WTC11 (cell line): ENCODE measurements around the gene CFAP299. TPM values are rescaled to one million over a fixed set of nuclear protein-coding genes. Genes with fewer than 3 reads are reported as not detected.

Source experiments
- ATAC-seq: fragments of 200-7000 bp; cut with Tn5 transposase; 2 replicates; pipeline ENCODE4 v1.10.0; 2021; ENCODE audit warnings: mild to moderate bottlenecking, moderate library complexity
- CTCF ChIA-PET: fragments of 300-600 bp; sonication (Branson Sonifier 250); formaldehyde crosslinking; loops from one replicate; lab custom pipeline; 2021; ENCODE audit warnings: antibody characterized with exemption; lab: Charles Lee
- POLR2A ChIA-PET: fragments of 350-600 bp; sonication (Branson Sonifier 250); formaldehyde crosslinking; loops from one replicate; lab custom pipeline; 2021; ENCODE audit warnings: antibody characterized with exemption; lab: Charles Lee
- DNase-seq: peaks from one replicate; pipeline ENCODE4 v3.0.0; 2021; ENCODE audit warnings: low spot score
- H3K27ac Mint-ChIP-seq: 2 replicates; pipeline ENCODE4 v1.8.0; 2021; ENCODE audit warnings: mixed read lengths
- H3K27me3 Mint-ChIP-seq: 2 replicates; pipeline ENCODE4 v1.8.0; 2021; ENCODE audit warnings: low read depth, mild to moderate bottlenecking, moderate library complexity, mixed read lengths
- H3K36me3 Mint-ChIP-seq: 2 replicates; pipeline ENCODE4 v1.8.0; 2021; ENCODE audit warnings: mixed read lengths
- H3K4me1 Mint-ChIP-seq: 2 replicates; pipeline ENCODE4 v1.8.0; 2022; ENCODE audit warnings: mixed read lengths
- H3K4me3 Mint-ChIP-seq: 2 replicates; pipeline ENCODE4 v1.8.0; 2021; ENCODE audit warnings: mild to moderate bottlenecking, moderate library complexity, mixed read lengths
- H3K9me3 Mint-ChIP-seq: 2 replicates; pipeline ENCODE4 v1.8.0; 2021; ENCODE audit warnings: mixed read lengths
- AR ChIP-seq: fragments of 250-450 bp; sonication (Bioruptor Pico); IDR thresholded peaks from 2 replicates; pipeline ENCODE4 v1.9.0; 2021; ENCODE audit warnings: mild to moderate bottlenecking
- ATF1 ChIP-seq: sonication (generic); formaldehyde crosslinking; IDR thresholded peaks from 2 replicates; pipeline ENCODE4 v1.8.1; 2023; ENCODE audit warnings: mild to moderate bottlenecking, moderate library complexity, missing genetic modification reagents
- CBFB ChIP-seq: sonication (generic); formaldehyde crosslinking; IDR thresholded peaks from 2 replicates; pipeline ENCODE4 v1.8.1; 2022; ENCODE audit warnings: mild to moderate bottlenecking, low read depth, missing genetic modification reagents
- E2F1 ChIP-seq: sonication (generic); formaldehyde crosslinking; IDR thresholded peaks from 2 replicates; pipeline ENCODE4 v1.8.0; 2022; ENCODE audit warnings: mild to moderate bottlenecking, missing genetic modification reagents
- E2F4 ChIP-seq: sonication (generic); formaldehyde crosslinking; IDR thresholded peaks from 2 replicates; pipeline ENCODE4 v1.8.1; 2022; ENCODE audit warnings: low read depth, mild to moderate bottlenecking, moderate library complexity, missing genetic modification reagents, borderline replicate concordance
- EMX1 ChIP-seq: fragments of 250-450 bp; sonication (Bioruptor Pico); IDR thresholded peaks from 2 replicates; pipeline ENCODE4 v1.8.0; 2021; ENCODE audit warnings: mild to moderate bottlenecking
- HMGA2 ChIP-seq: fragments of 250-450 bp; sonication (Bioruptor Pico); IDR thresholded peaks from 2 replicates; pipeline ENCODE4 v1.4.0; 2021; ENCODE audit warnings: mild to moderate bottlenecking, moderate library complexity
- IRF1 ChIP-seq: sonication (generic); formaldehyde crosslinking; IDR thresholded peaks from 2 replicates; pipeline ENCODE4 v1.8.0; 2023; ENCODE audit warnings: missing genetic modification reagents
- JUN ChIP-seq: sonication (generic); formaldehyde crosslinking; IDR thresholded peaks from 2 replicates; pipeline ENCODE4 v1.8.0; 2023; ENCODE audit warnings: mild to moderate bottlenecking, missing genetic modification reagents
- KAT7 ChIP-seq: sonication (generic); formaldehyde crosslinking; IDR thresholded peaks from 2 replicates; pipeline ENCODE4 v1.8.1; 2023; ENCODE audit warnings: missing genetic modification reagents, mild to moderate bottlenecking, borderline replicate concordance
- MLX ChIP-seq: sonication (generic); formaldehyde crosslinking; IDR thresholded peaks from 2 replicates; pipeline ENCODE4 v1.8.1; 2023; ENCODE audit warnings: mild to moderate bottlenecking, missing genetic modification reagents, moderate library complexity
- MXD4 ChIP-seq: fragments of 250-450 bp; sonication (Bioruptor Pico); IDR thresholded peaks from 2 replicates; pipeline ENCODE4 v1.8.0; 2021; ENCODE audit warnings: mild to moderate bottlenecking, moderate library complexity, borderline replicate concordance
- NFYB ChIP-seq: sonication (generic); formaldehyde crosslinking; conservative IDR thresholded peaks from 2 replicates; pipeline ENCODE4 v1.8.0; 2022; ENCODE audit warnings: low read depth, missing genetic modification reagents
- NR1H2 ChIP-seq: sonication (generic); formaldehyde crosslinking; IDR thresholded peaks from 2 replicates; pipeline ENCODE4 v1.9.0; 2021; ENCODE audit warnings: mild to moderate bottlenecking, moderate library complexity, missing genetic modification reagents
- RORB ChIP-seq: fragments of 250-450 bp; sonication (Bioruptor Pico); IDR thresholded peaks from 2 replicates; pipeline ENCODE4 v1.9.0; 2021; ENCODE audit warnings: mild to moderate bottlenecking
- SOX15 ChIP-seq: fragments of 250-450 bp; sonication (Bioruptor Pico); IDR thresholded peaks from 2 replicates; pipeline ENCODE4 v1.9.0; 2021; ENCODE audit warnings: mild to moderate bottlenecking
- SP1 ChIP-seq: sonication (generic); formaldehyde crosslinking; conservative IDR thresholded peaks from 2 replicates; pipeline ENCODE4 v1.8.1; 2022; ENCODE audit warnings: missing genetic modification reagents
- USF1 ChIP-seq: sonication (generic); formaldehyde crosslinking; IDR thresholded peaks from 2 replicates; pipeline ENCODE4 v1.8.0; 2022; ENCODE audit warnings: mild to moderate bottlenecking, missing genetic modification reagents
- USF2 ChIP-seq: sonication (generic); formaldehyde crosslinking; IDR thresholded peaks from 2 replicates; pipeline ENCODE4 v1.8.1; 2023; ENCODE audit warnings: mild to moderate bottlenecking, missing genetic modification reagents, moderate library complexity
- ZBTB21 ChIP-seq: sonication (generic); formaldehyde crosslinking; IDR thresholded peaks from 2 replicates; pipeline ENCODE4 v1.8.1; 2023; ENCODE audit warnings: mild to moderate bottlenecking, missing genetic modification reagents, borderline replicate concordance
- ZMAT4 ChIP-seq: fragments of 250-450 bp; sonication (Bioruptor Pico); IDR thresholded peaks from 2 replicates; pipeline ENCODE4 v1.9.0; 2021; ENCODE audit warnings: mild to moderate bottlenecking
- ZNF281 ChIP-seq: sonication (generic); formaldehyde crosslinking; IDR thresholded peaks from 2 replicates; pipeline ENCODE4 v1.8.0; 2023; ENCODE audit warnings: mild to moderate bottlenecking, missing genetic modification reagents
- ZNF317 ChIP-seq: sonication (generic); formaldehyde crosslinking; IDR thresholded peaks from 2 replicates; pipeline ENCODE4 v1.8.1; 2023; ENCODE audit warnings: low read depth, mild to moderate bottlenecking, moderate library complexity, missing genetic modification reagents, borderline replicate concordance
- ZNF671 ChIP-seq: fragments of 250-450 bp; sonication (Bioruptor Pico); IDR thresholded peaks from 2 replicates; pipeline ENCODE4 v1.8.0; 2021; ENCODE audit warnings: mild to moderate bottlenecking
- total RNA-seq: library from RNA; stranded (reverse); gene quantifications from 3 replicates; pipeline ENCODE4 v1.2.3, GENCODE V29; 2021

The CFAP299 gene
- total RNA-seq, 1 experiment from 2014 or later, result not detected

- no peak for TF ChIP-seq AR (CRISPR knock-in tag)
- TF ChIP-seq E2F1 (CRISPR knock-in tag), result no peak
- no peak for TF ChIP-seq USF2
- TF ChIP-seq ZBTB21 (CRISPR knock-in tag), result no peak
- TF ChIP-seq USF1 (CRISPR knock-in tag), result no peak
- TF ChIP-seq MLX (CRISPR knock-in tag), result no peak
Measured at GRCh38 chr4:80343887-80344286, 8.4 kb downstream of the CFAP299 start (continued).

GRCh38 chr4:80360084-80360483 lies 24.6 kb downstream of the CFAP299 start:
- no peak overlapping the region for H3K4me3 Mint-ChIP-seq
- H3K9me3 Mint-ChIP-seq, result 0 out of 2 replicates have a peak, but pooled peaks cover 4% of the 10 kb centered on the region
- peaks cover 15% of the 10 kb centered on the region for H3K4me1 Mint-ChIP-seq
- no peak overlapping the region for H3K27ac Mint-ChIP-seq
- peaks cover 9% of the 10 kb centered on the region for H3K27me3 Mint-ChIP-seq
- peak; percentile 79 for ATAC-seq
- no peaks in the 10 kb centered on the region for H3K36me3 Mint-ChIP-seq
- POLR2A ChIA-PET, result no interaction called here
- no peak for TF ChIP-seq NFYB (CRISPR knock-in tag)
- TF ChIP-seq KAT7 (CRISPR knock-in tag), result no peak
- TF ChIP-seq CBFB (CRISPR knock-in tag), result no peak
- no peak for TF ChIP-seq E2F4
- no peak for TF ChIP-seq NR1H2 (CRISPR knock-in tag)
- no peak for TF ChIP-seq RORB (CRISPR knock-in tag)
- TF ChIP-seq ZMAT4 (CRISPR knock-in tag), result no peak
- no peak for TF ChIP-seq SP1 (CRISPR knock-in tag)
- no peak for TF ChIP-seq ZNF317 (CRISPR knock-in tag)
- no peak for TF ChIP-seq SOX15
- CTCF ChIA-PET, result interaction anchor here (1.6 kb wide), 2 partner anchors 294 to 680 kb away, joined by 4 read pairs; no protein-coding TSS in a partner anchor
- peak; percentile 11 for DNase-seq

- Mint-ChIP-seq H3K27me3 (peaks cover under 1% of the 10 kb centered on the region), H3K9me3 (0 out of 2 replicates have a peak, but pooled peaks cover 4% of the 10 kb centered on the region), H3K4me3 (no peak overlapping the region), H3K27ac (no peak overlapping the region), H3K36me3 (no peaks in the 10 kb centered on the region), H3K4me1 (peaks cover 15% of the 10 kb centered on the region)
- CTCF ChIA-PET, result interaction anchor here (1.0 to 1.6 kb wide), 2 partner anchors 294 to 670 kb away, joined by 3 to 4 read pairs; no protein-coding TSS in a partner anchor
- ATAC-seq, result no peak
- POLR2A ChIA-PET, result no interaction called here
- TF ChIP-seq HMGA2 (CRISPR knock-in tag) (no peak), ZNF671 (no peak), IRF1 (no peak), ATF1 (no peak), EMX1 (CRISPR knock-in tag) (no peak), JUN (no peak), KAT7 (CRISPR knock-in tag) (no peak), ZNF281 (CRISPR knock-in tag) (no peak), MXD4 (no peak)
- DNase-seq, result no peak
Measured at GRCh38 chr4:80360900-80361299, 25.4 kb downstream of the CFAP299 start.
